ENCODE data around the gene ACSS3. TPM values are rescaled to one million over a fixed set of nuclear protein-coding genes. Genes with fewer than 3 reads are reported as not detected.

Gene ACSS3
- total and polyA plus RNA-seq, 2 of the 8 experiments (the other 6 are each of a cell fraction or from before 2014, with no cell fraction given): 14.4 to 24.0 TPM

GRCh38 chr12:81211306-81211705 is 133.4 kb downstream of the ACSS3 start (continued):
- no peak for TF ChIP-seq MAFK (IDR thresholded peaks at IDR 0.05; ENCODE audit: low read depth, low read length)
- TF ChIP-seq TEAD4 (IDR thresholded peaks at IDR 0.05; ENCODE audit: low read depth, low read length): no peak

All from H1 (cell line).